HepG2 (cell line): ENCODE data around the gene ZBTB26. TPM values are rescaled to one million over a fixed set of nuclear protein-coding genes. Genes with fewer than 3 reads are reported as not detected.

Source experiments
- ATAD3A ChIP-seq: sonication (generic); formaldehyde crosslinking; IDR thresholded peaks from 2 replicates; pipeline ENCODE4 v1.4.0; 2020; ENCODE audit warnings: missing genetic modification reagents
- BRCA1 ChIP-seq: sonication (generic); formaldehyde crosslinking; IDR thresholded peaks from 2 replicates; pipeline ENCODE4 v1.4.0; 2020; ENCODE audit warnings: missing genetic modification reagents
- GABPA ChIP-seq, 2 experiments: IDR thresholded peaks; 2 replicates each; pipeline ENCODE4 v1.6.1; 2011 to 2016; ENCODE audit warnings: low read depth in 2 of 2, low read length in 1 of 2, missing biosample characterization in 1 of 2, missing genetic modification characterization in 1 of 2
- GPBP1L1 ChIP-seq: sonication (generic); formaldehyde crosslinking; IDR thresholded peaks from 2 replicates; pipeline ENCODE4 v1.5.0; 2020; ENCODE audit warnings: mild to moderate bottlenecking, missing genetic modification reagents
- HNRNPL ChIP-seq: fragments of 200-400 bp; formaldehyde crosslinking; IDR thresholded peaks from 2 replicates; pipeline ENCODE4 v1.6.1; 2017; ENCODE audit warnings: mild to moderate bottlenecking, low read depth, low read length
- KDM2A ChIP-seq: sonication (generic); formaldehyde crosslinking; IDR thresholded peaks from 2 replicates; pipeline ENCODE4 v1.4.0; 2020; ENCODE audit warnings: low read depth, missing genetic modification reagents, borderline replicate concordance
- KMT2B ChIP-seq: IDR thresholded peaks from 2 replicates; pipeline ENCODE4 v1.6.1; 2016; ENCODE audit warnings: missing genetic modification reagents, missing compliant biosample characterization
- PCBP1 ChIP-seq: fragments of 200-400 bp; formaldehyde crosslinking; IDR thresholded peaks from 2 replicates; pipeline ENCODE4 v1.6.1; 2017; ENCODE audit warnings: mild to moderate bottlenecking, low read depth, low read length, borderline replicate concordance
- PREB ChIP-seq: sonication (generic); formaldehyde crosslinking; IDR thresholded peaks from 2 replicates; pipeline ENCODE4 v1.4.0; 2020; ENCODE audit warnings: missing genetic modification reagents
- SNAPC2 ChIP-seq: sonication (generic); formaldehyde crosslinking; IDR thresholded peaks from 2 replicates; pipeline ENCODE4 v1.8.1; 2022; ENCODE audit warnings: mild to moderate bottlenecking, missing genetic modification reagents
- SP1 ChIP-seq, 2 experiments: fragments of 450-650 bp in 1 of 2; sonication (generic) in 1 of 2; formaldehyde crosslinking in 1 of 2; IDR thresholded peaks; 2 replicates each; pipeline versions ENCODE4 v1.4.0 to v1.6.1; 2016 to 2020; ENCODE audit warnings: missing genetic modification reagents in 1 of 2
- TRAFD1 ChIP-seq: sonication (generic); formaldehyde crosslinking; IDR thresholded peaks from 2 replicates; pipeline ENCODE4 v1.5.1; 2020; ENCODE audit warnings: missing genetic modification reagents, mild to moderate bottlenecking, borderline replicate concordance
- ZBTB44 ChIP-seq: sonication (generic); formaldehyde crosslinking; IDR thresholded peaks from 2 replicates; pipeline ENCODE4 v1.4.0; 2020; ENCODE audit warnings: missing genetic modification reagents
- ZNF205 ChIP-seq: IDR thresholded peaks from 2 replicates; pipeline ENCODE4 v1.6.1; 2018; ENCODE audit warnings: missing biosample characterization, missing genetic modification reagents
- ZNF235 ChIP-seq: sonication (generic); formaldehyde crosslinking; IDR thresholded peaks from 2 replicates; pipeline ENCODE4 v1.8.1; 2023; ENCODE audit warnings: mild to moderate bottlenecking, missing genetic modification reagents, borderline replicate concordance
- ZNF577 ChIP-seq: sonication (generic); formaldehyde crosslinking; IDR thresholded peaks from 2 replicates; pipeline ENCODE4 v1.4.0; 2020; ENCODE audit warnings: mild to moderate bottlenecking, low read depth, missing genetic modification reagents, borderline replicate concordance
- ZSCAN20 ChIP-seq: sonication (generic); formaldehyde crosslinking; IDR thresholded peaks from 2 replicates; pipeline ENCODE4 v1.4.0; 2020; ENCODE audit warnings: missing genetic modification reagents, mild to moderate bottlenecking, borderline replicate concordance
- ZSCAN30 ChIP-seq: sonication (generic); formaldehyde crosslinking; IDR thresholded peaks from 2 replicates; pipeline ENCODE4 v1.5.0; 2020; ENCODE audit warnings: mild to moderate bottlenecking, missing genetic modification reagents
- polyA plus RNA-seq, 8 experiments: library from polyadenylated mRNA; depleted of rRNA in 3 of 8; stranded (reverse) in 7 of 8; unstranded in 1 of 8; fragments of >200 nt; fragmentation: Illumina TruSeq in 4 of 8; extraction: Trizol in 4 of 8; gene quantifications; 2 replicates each; pipeline versions ENCODE4 v1.2.1 to v1.2.3, GENCODE V29; 2011 to 2016; ENCODE audit warnings: low read depth in 4 of 8, missing spikeins in 1 of 8, mixed read lengths in 1 of 8; ENCODE audit not compliant: insufficient read depth in 1 of 8
- total RNA-seq, 5 experiments: library from RNA; depleted of rRNA; stranded (reverse); fragments of >200 nt; fragmentation: Illumina TruSeq; extraction: Trizol; gene quantifications; 2 replicates each; pipeline ENCODE4 v1.2.3, GENCODE V29; 2016; ENCODE audit warnings: low read depth in 1 of 5

Gene ZBTB26
- total and polyA plus RNA-seq, 2 of the 13 experiments (the other 11 are each of a cell fraction or from before 2014, with no cell fraction given) = 4.5 to 8.6 TPM

GRCh38 chr9:122904823-122905710 lies 26.2 kb downstream of the ZBTB26 start, which contains the start of gene RC3H2 (continued):
- TF ChIP-seq TRAFD1 (CRISPR knock-in tag) (no peak; the same call in 1 of the 2 replicates), ZSCAN30 (no peak), KMT2B (CRISPR knock-in tag) (peak; percentile 85), SNAPC2 (CRISPR knock-in tag) (no peak), ATAD3A (CRISPR knock-in tag) (no peak), HNRNPL (peak; percentile 28; the same call in 1 of the 2 replicates), ZSCAN20 (peak; percentile 82; the same call in 1 of the 2 replicates), ZNF205 (CRISPR knock-in tag) (0 out of 2 replicates have a peak, but pooled peaks have one; percentile 21), PCBP1 (0 out of 2 replicates have a peak, but pooled peaks have one; percentile 78), ZBTB44 (CRISPR knock-in tag) (no peak), PREB (CRISPR knock-in tag) (no peak), SP1 (IDR thresholded peaks at IDR 0.05) (peak; percentile 85), SP1 (CRISPR knock-in tag; IDR thresholded peaks at IDR 0.05) (peak; percentile 48), GABPA (IDR thresholded peaks at IDR 0.05; ENCODE audit: low read depth, low read length) (peak; percentile 42; the same call in 1 of the 2 replicates), GABPA (CRISPR knock-in tag; IDR thresholded peaks at IDR 0.05; ENCODE audit: low read depth) (peak; percentile 87), ZNF235 (CRISPR knock-in tag) (peak; percentile 74; the same call in 1 of the 2 replicates), GPBP1L1 (CRISPR knock-in tag) (no peak), BRCA1 (no peak), KDM2A (peak; percentile 55; the same call in 1 of the 2 replicates), ZNF577 (CRISPR knock-in tag) (no peak)
